Thyroid gland (tissue), 4 donors: ENCODE data around the gene USP15.

Experiments
- CTCF ChIP-seq, 6 experiments: fragments of 200-600 bp in 3 of 6; fragments of 450-650 bp in 3 of 6; sonication (generic) in 3 of 6; IDR thresholded peaks; one replicate each; pipeline ENCODE4 v1.5.1; 2016 to 2019; ENCODE audit warnings: antibody characterized with exemption in 6 of 6, mild to moderate bottlenecking in 2 of 6, inconsistent platforms in 1 of 6, moderate library complexity in 1 of 6
- POLR2A ChIP-seq, 2 donors: fragments of 450-650 bp; IDR thresholded peaks; one replicate each; pipeline ENCODE4 v1.6.1; 2017; ENCODE audit warnings: antibody characterized with exemption in 2 of 2, mild to moderate bottlenecking in 2 of 2, moderate library complexity in 1 of 2

GRCh38 chr12:62273724-62274380 lies 13.6 kb downstream of the USP15 start:
- TF ChIP-seq CTCF (IDR thresholded peaks at IDR 0.05) (no peak), POLR2A (IDR thresholded peaks at IDR 0.05) (no peak)
